Measurements from ENCODE around the gene GFOD1.
"Not testable (repeated sequence)": the region's sequence is repeated elsewhere in the genome, so short reads cannot be mapped to it uniquely, and the experiment has no call there.

Gene GFOD1

DNA sequence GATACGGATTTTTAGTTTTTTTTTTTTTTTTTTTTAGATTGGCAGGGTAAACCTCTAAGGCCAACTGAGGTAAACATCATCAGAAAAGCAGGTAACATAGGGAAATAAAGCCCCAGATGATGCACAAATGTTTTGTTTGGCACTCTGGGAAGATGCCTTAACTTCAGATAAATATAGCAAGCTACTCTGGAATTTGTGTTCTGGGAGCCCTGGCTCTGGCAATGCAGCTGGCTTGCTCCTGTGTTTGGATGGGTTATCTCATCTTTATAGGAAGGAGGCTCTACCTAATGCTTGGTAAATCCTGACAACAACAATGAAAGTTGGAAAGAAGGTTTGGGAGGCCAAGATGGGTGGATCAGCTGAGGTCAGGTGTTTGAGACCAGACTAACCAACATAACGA, 77.4 kb downstream of the GFOD1 start:
- in situ Hi-C loops (cut with MboI; ENCODE audit: low sequenced_read_pairs) = no loop called here

- in situ Hi-C loops (cut with MboI; ENCODE audit: low sequenced_read_pairs) = no loop called here
Measured at GRCh38 chr6:13407709-13408695, 79.4 kb downstream of the GFOD1 start.

GRCh38 chr6:13407368-13407708, 80.1 kb downstream of the GFOD1 start:
- in situ Hi-C loops (cut with MboI; ENCODE audit: low sequenced_read_pairs) = no loop called here

- in situ Hi-C loops (cut with MboI; ENCODE audit: low sequenced_read_pairs) = no loop called here
Measured at GRCh38 chr6:13406781-13407180, 80.6 kb downstream of the GFOD1 start.

GRCh38 chr6:13405961-13406477, 81.4 kb downstream of the GFOD1 start:
- in situ Hi-C loops (cut with MboI; ENCODE audit: low sequenced_read_pairs) = no loop called here

DNA sequence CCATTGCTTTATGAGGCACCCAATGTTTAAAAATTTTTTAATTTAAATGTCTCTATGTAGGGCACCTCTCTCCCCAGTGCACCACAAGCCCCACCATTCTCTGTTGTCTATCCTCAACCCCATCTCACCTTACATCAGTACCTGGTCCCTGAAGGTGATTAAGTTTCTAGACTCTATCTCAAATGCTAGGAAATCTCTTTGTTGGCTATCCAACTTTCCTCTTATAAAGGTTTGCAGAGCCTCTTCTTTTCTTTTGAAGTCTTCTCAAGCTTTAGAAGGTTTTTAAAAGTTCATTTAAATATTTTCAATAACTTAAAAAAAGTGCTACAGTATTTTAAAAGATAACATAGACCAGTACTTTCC, 82.5 kb downstream of the GFOD1 start:
- in situ Hi-C loops (cut with MboI; ENCODE audit: low sequenced_read_pairs) = no loop called here

GRCh38 chr6:13404228-13404891, 83.0 kb downstream of the GFOD1 start:
- in situ Hi-C loops (cut with MboI; ENCODE audit: low sequenced_read_pairs) = no loop called here

GRCh38 chr6:13402711-13403110, 84.7 kb downstream of the GFOD1 start:
- in situ Hi-C loops (cut with MboI; ENCODE audit: low sequenced_read_pairs) = no loop called here

DNA sequence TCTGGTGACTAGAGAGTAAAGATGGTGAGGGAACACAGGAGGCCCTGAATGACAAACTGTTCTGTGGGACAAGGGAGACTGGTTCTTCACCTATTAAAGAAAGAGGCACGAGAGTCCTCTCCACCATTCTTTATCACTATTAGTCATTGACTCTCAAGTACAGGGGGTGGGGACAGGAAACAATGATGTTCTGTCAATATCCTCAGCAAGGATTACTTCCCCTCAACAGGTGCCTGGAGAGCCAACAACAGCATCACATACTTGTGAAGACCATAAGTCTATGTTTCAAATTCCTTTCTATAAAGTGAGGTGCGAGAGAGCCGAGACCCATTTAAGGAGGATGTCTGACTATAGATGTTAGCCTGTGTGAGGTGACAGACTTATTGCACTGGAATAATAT, 86.6 kb downstream of the GFOD1 start:
- in situ Hi-C loops (cut with MboI; ENCODE audit: low sequenced_read_pairs) = no loop called here

GRCh38 chr6:13398421-13398994, 88.9 kb downstream of the GFOD1 start:
- in situ Hi-C loops (cut with MboI; ENCODE audit: low sequenced_read_pairs) = no loop called here

DNA sequence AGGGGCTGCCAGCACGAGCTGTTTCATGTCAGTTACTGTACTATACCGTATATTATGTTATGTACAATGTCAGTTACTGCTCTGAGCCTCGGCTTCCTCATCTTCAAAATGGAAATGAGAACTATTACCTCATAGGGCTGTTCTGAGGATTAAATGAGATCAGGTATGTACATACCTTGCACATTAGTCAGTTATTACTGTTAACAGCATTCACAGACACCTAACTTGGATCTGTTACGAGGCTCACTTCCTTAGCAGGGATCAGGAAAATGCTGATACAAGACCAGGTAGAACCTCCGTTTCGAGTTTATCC, 89.4 kb downstream of the GFOD1 start:
- in situ Hi-C loops (cut with MboI; ENCODE audit: low sequenced_read_pairs) = no loop called here

DNA sequence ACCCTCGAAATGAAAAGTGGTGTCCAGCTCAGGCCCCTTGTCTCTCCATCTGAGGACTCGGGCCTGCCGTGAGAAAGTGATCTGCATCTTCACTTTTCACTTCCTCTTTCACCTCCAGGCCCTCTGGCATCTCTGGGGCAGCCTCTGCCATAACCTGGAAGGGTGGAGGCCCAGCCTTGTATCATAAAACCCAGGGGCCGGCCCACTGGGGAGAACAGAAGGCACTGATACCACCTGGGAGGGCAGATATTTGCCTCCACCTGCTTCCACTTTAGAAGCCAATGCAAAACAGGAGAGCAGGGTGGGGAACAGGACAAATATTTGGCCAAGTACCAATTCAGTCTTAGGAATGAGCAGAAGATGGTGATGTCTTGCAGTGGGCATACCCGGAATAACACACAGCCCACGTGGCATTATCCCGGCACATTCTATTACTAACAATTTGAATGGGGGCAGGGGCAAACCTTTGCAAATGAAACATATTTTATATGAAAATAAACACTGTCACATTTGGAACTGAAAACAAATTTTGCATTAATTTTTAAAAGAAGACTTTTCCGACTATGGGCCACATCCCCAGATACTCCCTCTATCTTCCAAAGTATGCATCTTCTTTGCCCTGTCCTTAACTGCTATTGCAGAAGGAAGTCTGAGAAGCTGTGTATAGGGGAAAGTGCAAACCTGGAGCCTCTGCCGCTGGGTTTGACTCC, 89.9 kb downstream of the GFOD1 start:
- in situ Hi-C loops (cut with MboI; ENCODE audit: low sequenced_read_pairs) = no loop called here

- in situ Hi-C loops (cut with MboI; ENCODE audit: low sequenced_read_pairs) = no loop called here
Measured at GRCh38 chr6:13396241-13396792, 91.1 kb downstream of the GFOD1 start.

DNA sequence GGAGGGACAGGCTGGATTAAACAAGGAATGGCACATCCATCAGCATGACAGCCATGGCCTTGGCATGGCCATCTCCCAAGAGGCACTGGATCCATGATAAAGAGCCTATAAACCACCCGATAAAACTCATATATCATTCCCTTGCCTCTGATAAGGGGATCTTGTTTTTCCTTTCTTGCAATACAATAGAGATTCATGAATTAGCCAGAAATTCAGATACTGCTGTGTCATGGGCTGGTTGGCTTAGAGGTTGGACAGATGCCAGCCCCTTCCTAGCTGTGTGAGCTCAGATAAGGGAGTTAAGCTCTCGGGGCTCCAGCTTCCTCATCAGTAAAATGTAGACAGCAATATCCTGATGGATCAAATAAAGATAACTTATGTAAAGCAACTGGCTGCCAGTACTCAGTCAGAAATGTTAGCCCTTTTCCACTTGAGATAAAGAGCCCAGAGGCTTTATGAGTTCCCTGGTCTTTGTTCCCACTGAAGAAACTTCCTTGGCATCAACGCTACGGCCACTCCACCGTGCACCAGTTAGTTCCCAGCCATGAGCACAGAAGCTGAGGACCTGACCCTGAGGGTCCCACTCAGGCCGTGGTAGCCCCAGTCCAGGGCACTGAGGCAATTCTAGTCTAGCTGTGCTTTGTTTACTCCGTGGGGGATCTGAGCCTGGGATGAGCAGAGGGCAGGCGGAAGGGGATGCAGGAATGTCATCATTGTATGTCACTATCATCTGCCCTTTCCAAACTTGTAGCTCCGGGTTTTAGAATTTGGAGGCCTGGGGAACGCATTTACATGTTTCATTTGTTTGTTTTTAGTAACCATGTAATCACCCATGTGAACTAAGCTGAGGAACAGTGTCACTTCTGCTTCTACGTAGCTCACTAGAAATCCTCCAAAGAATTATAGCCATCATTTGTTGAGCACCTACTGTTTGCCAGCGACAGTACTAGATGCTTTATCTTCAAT, 91.8 kb downstream of the GFOD1 start:
- in situ Hi-C loops (cut with MboI; ENCODE audit: low sequenced_read_pairs) = no loop called here

DNA sequence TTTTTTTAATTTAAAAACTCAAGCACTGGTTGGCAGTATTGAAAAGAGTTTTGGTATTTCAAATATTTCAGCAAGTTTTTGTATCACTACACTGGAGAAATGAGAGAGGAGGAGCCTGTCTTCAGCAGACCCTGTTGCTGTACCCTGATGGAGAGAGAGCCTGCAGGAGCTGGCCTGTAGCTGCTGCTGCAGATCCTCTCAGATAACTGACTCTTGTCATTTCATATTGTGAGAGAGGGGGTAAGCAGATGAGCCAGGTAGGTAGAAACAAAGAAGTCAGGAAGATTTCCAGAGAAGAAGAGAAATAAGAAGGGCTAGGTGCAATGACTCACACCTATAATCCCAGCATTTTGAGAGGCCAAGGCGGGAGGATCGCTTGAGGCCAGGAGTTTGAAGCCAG, 94.9 kb downstream of the GFOD1 start:
- in situ Hi-C loops (cut with MboI; ENCODE audit: low sequenced_read_pairs) = no loop called here

GRCh38 chr6:13391537-13391936, 95.9 kb downstream of the GFOD1 start:
- in situ Hi-C loops (cut with MboI; ENCODE audit: low sequenced_read_pairs) = no loop called here

GRCh38 chr6:13390658-13391057, 96.7 kb downstream of the GFOD1 start:
- in situ Hi-C loops (cut with MboI; ENCODE audit: low sequenced_read_pairs) = no loop called here

- in situ Hi-C loops (cut with MboI; ENCODE audit: low sequenced_read_pairs) = not testable (repeated sequence)
Measured at GRCh38 chr6:13389237-13389636, 98.2 kb downstream of the GFOD1 start.

GRCh38 chr6:13388769-13389168, 98.6 kb downstream of the GFOD1 start:
- in situ Hi-C loops (cut with MboI; ENCODE audit: low sequenced_read_pairs) = not testable (repeated sequence)

GRCh38 chr6:13384966-13385365, 102.4 kb downstream of the GFOD1 start:
- in situ Hi-C loops (cut with MboI; ENCODE audit: low sequenced_read_pairs) = no loop called here

All from hTERT RPE-1 (cell line).